CD4-positive, alpha-beta T cell (primary cell): ENCODE results near the gene ATAD3B. TPM values are rescaled to one million over a fixed set of nuclear protein-coding genes. Genes with fewer than 3 reads are reported as not detected.
"Not testable (repeated sequence)": the region's sequence is repeated elsewhere in the genome, so short reads cannot be mapped to it uniquely, and the experiment has no call there.

Source experiments
- ATAC-seq: fragments of 200-7000 bp; cut with Tn5 transposase; one replicate; pipeline ENCODE4 v1.10.0; 2022; ENCODE audit warnings: mild to moderate bottlenecking; ENCODE audit not compliant: poor library complexity
- CTCF ChIA-PET: fragments of 350-600 bp; sonication (Branson Sonifier 250); formaldehyde crosslinking; loops from one replicate; lab custom pipeline; 2021; ENCODE audit warnings: antibody characterized with exemption, inconsistent platforms; lab: Charles Lee
- POLR2A ChIA-PET: fragments of 350-600 bp; sonication (Branson Sonifier 250); formaldehyde crosslinking; loops from one replicate; lab custom pipeline; 2021; ENCODE audit warnings: antibody characterized with exemption, inconsistent platforms; lab: Charles Lee
- DNase-seq, 14 experiments: peaks; one replicate each; pipeline ENCODE4 v3.0.0-alpha.2; 2013 to 2020; ENCODE audit warnings: mixed read lengths in 2 of 14
- H3K27ac ChIP-seq, 2 donors: one replicate each; pipeline versions ENCODE4 v1.5.1 to v1.7.0; 2013; ENCODE audit warnings: low read length in 2 of 2, low read depth in 1 of 2, mild to moderate bottlenecking in 1 of 2
- H3K27me3 ChIP-seq, 2 experiments: 1 replicate in 1 of 2; 2 replicates in 1 of 2; pipeline versions ENCODE4 v1.6.1 to v1.7.0; 2013; ENCODE audit warnings: low read length in 2 of 2, control low read depth in 1 of 2, mild to moderate bottlenecking in 1 of 2, moderate library complexity in 1 of 2; ENCODE audit not compliant: insufficient read depth in 2 of 2, control insufficient read depth in 1 of 2
- H3K36me3 ChIP-seq: one replicate; pipeline ENCODE4 v1.6.1; 2013; ENCODE audit warnings: low read length, control low read depth; ENCODE audit not compliant: insufficient read depth
- H3K4me1 ChIP-seq: one replicate; pipeline ENCODE4 v1.6.1; 2013; ENCODE audit warnings: low read length, control low read depth; ENCODE audit not compliant: insufficient read depth
- H3K4me3 ChIP-seq: one replicate; pipeline ENCODE4 v1.5.1; 2013; ENCODE audit warnings: mild to moderate bottlenecking, low read length, moderate library complexity
- H3K9me3 ChIP-seq, 2 experiments: 1 replicate in 1 of 2; 2 replicates in 1 of 2; pipeline versions ENCODE4 v1.6.1 to v1.7.0; 2013; ENCODE audit warnings: low read length in 2 of 2, mild to moderate bottlenecking in 2 of 2, control low read depth in 1 of 2, moderate library complexity in 1 of 2; ENCODE audit not compliant: control insufficient read depth in 1 of 2, insufficient read depth in 1 of 2
- H3K27ac Mint-ChIP-seq: one replicate; pipeline ENCODE4 v1.8.0; 2020; ENCODE audit warnings: mixed read lengths
- H3K27me3 Mint-ChIP-seq: one replicate; pipeline ENCODE4 v1.8.0; 2021; ENCODE audit warnings: mixed read lengths
- H3K36me3 Mint-ChIP-seq: one replicate; pipeline ENCODE4 v1.8.0; 2021; ENCODE audit warnings: low read depth, mixed read lengths
- H3K4me1 Mint-ChIP-seq: one replicate; pipeline ENCODE4 v1.8.0; 2021; ENCODE audit warnings: low read depth, mixed read lengths
- H3K4me3 Mint-ChIP-seq: one replicate; pipeline ENCODE4 v1.8.0; 2020; ENCODE audit warnings: mild to moderate bottlenecking, mixed read lengths
- H3K9me3 Mint-ChIP-seq: one replicate; pipeline ENCODE4 v1.8.0; 2020; ENCODE audit warnings: mixed read lengths
- intact Hi-C, 2 experiments: fragments of 100-400 bp; cut with DNase I in 1 of 2; cut with micrococcal nuclease in 1 of 2; formaldehyde crosslinking; loops; one replicate each; pipeline versions ENCODE4 v1.15.1 to v1.9.0; 2023 to 2025; cut with DNase I, micrococcal nuclease
- total RNA-seq, 174 experiments: library from RNA in 2 of 174; stranded (reverse) in 2 of 174; gene quantifications; one replicate each; pipeline ENCODE4 v1.2.3 and lab custom pipeline; 2021 to 2026
- TF ChIP-seq, protein P1 (sequence below): fragments of 200-600 bp; IDR thresholded peaks from one replicate; pipeline ENCODE4 v1.8.0; 2022; ENCODE audit warnings: antibody characterized with exemption, mild to moderate bottlenecking

The ATAD3B gene
- total RNA-seq, 2 experiments from 2014 or later: 44.3 to 49.1 TPM

- CTCF ChIA-PET: no interaction called here
- Histone ChIP-seq H3K27ac (no peak overlapping the region), H3K4me1 (peaks cover 5% of the 10 kb centered on the region), H3K27me3 (no peaks in the 10 kb centered on the region), H3K36me3 (no peaks in the 10 kb centered on the region), H3K4me3 (peak overlapping the region; percentile 16), H3K9me3 (peaks cover 0 to 7% of the 10 kb centered on the region in 2 experiments)
- H3K36me3 Mint-ChIP-seq: no peaks in the 10 kb centered on the region
- POLR2A ChIA-PET: interaction anchor here (0.9 kb wide), 1 partner anchor 42 kb away, joined by 4 read pairs; no protein-coding TSS in a partner anchor
- peaks cover 4% of the 10 kb centered on the region for H3K27me3 Mint-ChIP-seq
- intact Hi-C loops: no loop called here
- peak overlapping the region; percentile 30 for H3K4me3 Mint-ChIP-seq
- TF ChIP-seq, protein P1, sequence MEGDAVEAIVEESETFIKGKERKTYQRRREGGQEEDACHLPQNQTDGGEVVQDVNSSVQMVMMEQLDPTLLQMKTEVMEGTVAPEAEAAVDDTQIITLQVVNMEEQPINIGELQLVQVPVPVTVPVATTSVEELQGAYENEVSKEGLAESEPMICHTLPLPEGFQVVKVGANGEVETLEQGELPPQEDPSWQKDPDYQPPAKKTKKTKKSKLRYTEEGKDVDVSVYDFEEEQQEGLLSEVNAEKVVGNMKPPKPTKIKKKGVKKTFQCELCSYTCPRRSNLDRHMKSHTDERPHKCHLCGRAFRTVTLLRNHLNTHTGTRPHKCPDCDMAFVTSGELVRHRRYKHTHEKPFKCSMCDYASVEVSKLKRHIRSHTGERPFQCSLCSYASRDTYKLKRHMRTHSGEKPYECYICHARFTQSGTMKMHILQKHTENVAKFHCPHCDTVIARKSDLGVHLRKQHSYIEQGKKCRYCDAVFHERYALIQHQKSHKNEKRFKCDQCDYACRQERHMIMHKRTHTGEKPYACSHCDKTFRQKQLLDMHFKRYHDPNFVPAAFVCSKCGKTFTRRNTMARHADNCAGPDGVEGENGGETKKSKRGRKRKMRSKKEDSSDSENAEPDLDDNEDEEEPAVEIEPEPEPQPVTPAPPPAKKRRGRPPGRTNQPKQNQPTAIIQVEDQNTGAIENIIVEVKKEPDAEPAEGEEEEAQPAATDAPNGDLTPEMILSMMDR: no peak
- DNase-seq: peak in 3 of 14 experiments; percentile 12 to 45 (median 39)
- H3K27ac Mint-ChIP-seq: no peak overlapping the region
- no peaks in the 10 kb centered on the region for H3K9me3 Mint-ChIP-seq
- ATAC-seq: peak; percentile 39
- no peaks in the 10 kb centered on the region for H3K4me1 Mint-ChIP-seq
These were observed 9.1 kb upstream of the ATAD3B start for GRCh38 chr1:1462318-1462966.

GRCh38 chr1:1463312-1463711, 8.3 kb upstream of the ATAD3B start:
- ATAC-seq (no peak), DNase-seq (no peak)
- Mint-ChIP-seq H3K36me3 (no peaks in the 10 kb centered on the region), H3K27me3 (peaks cover 4% of the 10 kb centered on the region), H3K27ac (no peak overlapping the region), H3K9me3 (no peaks in the 10 kb centered on the region), H3K4me3 (no peak overlapping the region), H3K4me1 (no peaks in the 10 kb centered on the region)
- CTCF ChIA-PET: no interaction called here
- TF ChIP-seq, protein P1: no peak
- Histone ChIP-seq H3K4me3 (no peak overlapping the region), H3K4me1 (peaks cover 5% of the 10 kb centered on the region), H3K27ac (no peak overlapping the region), H3K27me3 (no peaks in the 10 kb centered on the region), H3K36me3 (no peaks in the 10 kb centered on the region), H3K9me3 (peaks cover 0 to 7% of the 10 kb centered on the region in 2 experiments)
- POLR2A ChIA-PET: interaction anchor here (0.7 kb wide), 1 partner anchor 144 kb away, joined by 3 read pairs; no protein-coding TSS in a partner anchor
- intact Hi-C loops: no loop called here

- H3K27me3 ChIP-seq, H3K36me3 ChIP-seq, H3K9me3 Mint-ChIP-seq, ATAC-seq, H3K4me3 ChIP-seq, H3K9me3 ChIP-seq, POLR2A ChIA-PET, intact Hi-C loops, DNase-seq, CTCF ChIA-PET, H3K27ac Mint-ChIP-seq, H3K27ac ChIP-seq, H3K4me3 Mint-ChIP-seq, H3K27me3 Mint-ChIP-seq, H3K36me3 Mint-ChIP-seq: not testable (repeated sequence)
- peaks cover 21% of the 10 kb centered on the region for H3K4me1 Mint-ChIP-seq
- peaks cover 19% of the 10 kb centered on the region for H3K4me1 ChIP-seq
These were observed 3.2 kb upstream of the ATAD3B start for GRCh38 chr1:1468196-1468985.
